K562 (cell line): ENCODE measurements around the gene PLXDC1. TPM values are rescaled to one million over a fixed set of nuclear protein-coding genes. Genes with fewer than 3 reads are reported as not detected.

Experiments used
- CBX2 ChIP-seq: fragments of 200-600 bp; sonication (generic); IDR thresholded peaks from one replicate; pipeline ENCODE4 v1.6.1; 2012; ENCODE audit warnings: mild to moderate bottlenecking, low read length, inconsistent platforms; ENCODE audit not compliant: insufficient read depth, poor library complexity, severe bottlenecking
- CHD1 ChIP-seq: fragments of 200-600 bp; sonication (generic); IDR thresholded peaks from one replicate; pipeline ENCODE4 v1.6.1; 2012; ENCODE audit warnings: mild to moderate bottlenecking, moderate library complexity, low read length, inconsistent platforms
- ELK3 ChIP-seq: fragments of 450-650 bp; formaldehyde crosslinking; IDR thresholded peaks from 2 replicates; pipeline ENCODE4 v1.4.0; 2020; ENCODE audit warnings: mild to moderate bottlenecking
- ETS1 ChIP-seq: conservative IDR thresholded peaks from 2 replicates; pipeline ENCODE4 v1.6.1; 2011; ENCODE audit warnings: low read depth, mild to moderate bottlenecking, low read length; ENCODE audit not compliant: control insufficient read depth
- IRF2 ChIP-seq: sonication (generic); formaldehyde crosslinking; IDR thresholded peaks from 2 replicates; pipeline ENCODE4 v1.8.1; 2022; ENCODE audit warnings: mild to moderate bottlenecking, missing genetic modification reagents
- MEF2A ChIP-seq: IDR thresholded peaks from 2 replicates; pipeline ENCODE4 v1.6.1; 2011; ENCODE audit warnings: low read depth, mild to moderate bottlenecking, low read length, moderate library complexity; ENCODE audit not compliant: control insufficient read depth
- PURB ChIP-seq: sonication (generic); formaldehyde crosslinking; IDR thresholded peaks from 2 replicates; pipeline ENCODE4 v1.9.0; 2021; ENCODE audit warnings: low read depth, mild to moderate bottlenecking, missing genetic modification reagents
- RNF2 ChIP-seq: sonication (generic); IDR thresholded peaks from 2 replicates; pipeline ENCODE4 v1.6.1; 2016
- SNRNP70 ChIP-seq: fragments of 200-400 bp; formaldehyde crosslinking; optimal IDR thresholded peaks from 2 replicates; pipeline ENCODE3; 2017; ENCODE audit warnings: low read depth, low read length
- SRSF1 ChIP-seq: fragments of 200-400 bp; formaldehyde crosslinking; IDR thresholded peaks from 2 replicates; pipeline ENCODE4 v1.6.1; 2017; ENCODE audit warnings: mild to moderate bottlenecking, low read depth, low read length, moderate library complexity
- THRAP3 ChIP-seq: fragments of 450-650 bp; IDR thresholded peaks from 2 replicates; pipeline ENCODE4 v1.6.1; 2016; ENCODE audit warnings: mild to moderate bottlenecking, inconsistent platforms, borderline replicate concordance
- YY1 ChIP-seq, 3 experiments: IDR thresholded peaks; 2 replicates each; pipeline ENCODE4 v1.6.1; 2011; ENCODE audit warnings: low read length in 2 of 3, mild to moderate bottlenecking in 2 of 3, moderate library complexity in 2 of 3, borderline replicate concordance in 1 of 3, control low read depth in 1 of 3, low read depth in 1 of 3; ENCODE audit not compliant: insufficient read depth in 3 of 3, insufficient replicate concordance in 2 of 3, control insufficient read depth in 1 of 3, insufficient read length in 1 of 3; ENCODE audit errors: extremely low read depth in 1 of 3
- ZBTB1 ChIP-seq: sonication (generic); formaldehyde crosslinking; IDR thresholded peaks from 2 replicates; pipeline ENCODE4 v1.8.1; 2023; ENCODE audit warnings: missing genetic modification reagents, low read depth, mild to moderate bottlenecking, borderline replicate concordance
- ZNF436 ChIP-seq: fragments of 250-450, 450-650 bp; sonication (Bioruptor Pico); formaldehyde crosslinking; IDR thresholded peaks from 2 replicates; pipeline ENCODE4 v1.7.0; 2020; ENCODE audit warnings: mild to moderate bottlenecking
- ZNF445 ChIP-seq: fragments of 250-450 bp; sonication (Bioruptor Pico); IDR thresholded peaks from 2 replicates; pipeline ENCODE4 v1.4.0; 2020; ENCODE audit warnings: low read depth, mild to moderate bottlenecking, moderate library complexity
- ZNF512 ChIP-seq: IDR thresholded peaks from 2 replicates; pipeline ENCODE4 v1.6.1; 2016; ENCODE audit warnings: missing genetic modification characterization, missing compliant biosample characterization
- ZSCAN32 ChIP-seq: fragments of 450-650 bp; formaldehyde crosslinking; IDR thresholded peaks from 2 replicates; pipeline ENCODE4 v1.4.0; 2020; ENCODE audit warnings: mild to moderate bottlenecking, moderate library complexity
- polyA plus RNA-seq, 8 experiments: library from polyadenylated mRNA; depleted of rRNA in 4 of 8; stranded (reverse) in 5 of 8; unstranded in 3 of 8; fragments of >200 nt; fragmentation: Nextera tagmentation in 2 of 8; fragmentation: Illumina TruSeq in 1 of 8; extraction: Ambion mirVana in 2 of 8; extraction: Trizol in 1 of 8; gene quantifications; 2 replicates each; pipeline versions ENCODE4 v1.2.1 to v1.2.3, GENCODE V29; 2011 to 2014; ENCODE audit warnings: inconsistent platforms in 1 of 8, missing spikeins in 1 of 8
- total RNA-seq, 7 experiments: library from RNA; depleted of rRNA in 6 of 7; stranded (reverse); fragments of >200 nt in 6 of 7; fragmentation: Illumina TruSeq in 2 of 7; extraction: Trizol in 2 of 7; gene quantifications; 2 replicates each; pipeline versions ENCODE4 v1.2.1 to v1.2.3, GENCODE V29; 2011 to 2021; ENCODE audit warnings: low replicate concordance in 1 of 7

Gene PLXDC1
- total and polyA plus RNA-seq, 9 of the 15 experiments (the other 6 are each of a cell fraction or from before 2014, with no cell fraction given): not detected

- TF ChIP-seq RNF2 (no peak), THRAP3 (no peak), YY1 (IDR thresholded peaks at IDR 0.05; ENCODE audit: borderline replicate concordance in 1 of 3, control insufficient read depth in 1 of 3, extremely low read depth in 1 of 3, insufficient read depth in 3 of 3, insufficient read length in 1 of 3, insufficient replicate concordance in 2 of 3, low read depth in 1 of 3, low read length in 2 of 3) (no peak), SNRNP70 (no peak), MEF2A (no peak), PURB (CRISPR knock-in tag) (no peak), ZBTB1 (no peak), ELK3 (CRISPR knock-in tag) (peak; percentile 92; the same call in 1 of the 2 replicates), IRF2 (CRISPR knock-in tag) (no peak), SRSF1 (no peak), ETS1 (no peak), ZNF512 (tag) (no peak), ZNF445 (CRISPR knock-in tag) (peak; percentile 75; the same call in 1 of the 2 replicates), CHD1 (no peak), ZSCAN32 (CRISPR knock-in tag) (peak; percentile 81), ZNF436 (CRISPR knock-in tag) (no peak), CBX2 (no peak)
These were observed 137.2 kb downstream of the PLXDC1 start (continued) for GRCh38 chr17:39014044-39014794.
